Activated CD4-positive, alpha-beta T cell treated with anti-CD3 and anti-CD28 coated beads, Interleukin-2, amount 10 ng/mL, durations not matched to agents 7 days and 5 days (primary cell): Measurements from ENCODE around the gene THOP1. TPM values are rescaled to one million over a fixed set of nuclear protein-coding genes. Genes with fewer than 3 reads are reported as not detected.
A peak's percentile ranks its signal among the peaks of the same experiment; 100 is the strongest.

Experiments
- CTCF ChIA-PET: fragments of 350-600 bp; sonication (Branson Sonifier 250); formaldehyde crosslinking; loops from one replicate; lab custom pipeline; 2021; ENCODE audit warnings: antibody characterized with exemption; lab: Charles Lee
- POLR2A ChIA-PET: fragments of 350-600 bp; sonication (Branson Sonifier 250); formaldehyde crosslinking; loops from one replicate; lab custom pipeline; 2021; ENCODE audit warnings: antibody characterized with exemption; lab: Charles Lee
- DNase-seq: peaks from one replicate; pipeline ENCODE4 v3.0.0-alpha.2; 2020
- H3K27ac Mint-ChIP-seq: one replicate; pipeline ENCODE4 v1.8.0; 2021; ENCODE audit warnings: mild to moderate bottlenecking, moderate library complexity, mixed read lengths
- H3K27me3 Mint-ChIP-seq: one replicate; pipeline ENCODE4 v1.8.0; 2021; ENCODE audit warnings: mixed read lengths
- H3K36me3 Mint-ChIP-seq: one replicate; pipeline ENCODE4 v1.8.0; 2021; ENCODE audit warnings: low read depth, mixed read lengths
- H3K4me1 Mint-ChIP-seq: one replicate; pipeline ENCODE4 v1.8.0; 2021; ENCODE audit warnings: mixed read lengths
- H3K4me3 Mint-ChIP-seq: one replicate; pipeline ENCODE4 v1.8.0; 2021; ENCODE audit warnings: mild to moderate bottlenecking, moderate library complexity, mixed read lengths
- H3K9me3 Mint-ChIP-seq: one replicate; pipeline ENCODE4 v1.8.0; 2021; ENCODE audit warnings: mixed read lengths
- total RNA-seq, 2 experiments: library from RNA; stranded (reverse); gene quantifications; one replicate each; pipeline ENCODE4 v1.2.3, GENCODE V29; 2021

Gene THOP1
- total RNA-seq, 2 experiments from 2014 or later, result 84.2 to 97.1 TPM

DNA sequence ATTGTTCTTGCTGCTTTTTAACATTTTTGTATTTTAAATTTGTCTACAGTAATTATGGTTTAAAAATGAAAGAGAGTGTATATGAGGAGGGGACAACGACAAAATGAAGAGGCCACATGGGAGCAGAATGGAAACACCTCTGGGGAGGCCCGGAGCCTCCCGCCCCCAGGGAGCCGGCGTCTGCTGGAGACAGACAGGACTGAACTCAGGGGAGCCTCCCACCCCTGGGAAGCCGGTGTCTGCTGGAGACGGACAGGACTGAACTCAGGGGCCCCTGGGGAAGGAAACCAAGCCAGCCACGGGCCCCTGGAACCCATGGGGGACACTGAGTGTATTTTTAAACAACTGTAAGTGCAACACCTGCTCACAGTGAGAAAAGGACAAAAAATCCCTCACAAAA, 28.8 kb upstream of the THOP1 start:
- H3K9me3 Mint-ChIP-seq, result no peaks in the 10 kb centered on the region
- peaks cover 17% of the 10 kb centered on the region for H3K36me3 Mint-ChIP-seq
- H3K27me3 Mint-ChIP-seq, result no peaks in the 10 kb centered on the region
- H3K27ac Mint-ChIP-seq, result no peak overlapping the region
- H3K4me1 Mint-ChIP-seq, result no peaks in the 10 kb centered on the region
- no peak for DNase-seq
- ChIA-PET POLR2A (no interaction called here), CTCF (no interaction called here)
- H3K4me3 Mint-ChIP-seq, result no peak overlapping the region

DNA sequence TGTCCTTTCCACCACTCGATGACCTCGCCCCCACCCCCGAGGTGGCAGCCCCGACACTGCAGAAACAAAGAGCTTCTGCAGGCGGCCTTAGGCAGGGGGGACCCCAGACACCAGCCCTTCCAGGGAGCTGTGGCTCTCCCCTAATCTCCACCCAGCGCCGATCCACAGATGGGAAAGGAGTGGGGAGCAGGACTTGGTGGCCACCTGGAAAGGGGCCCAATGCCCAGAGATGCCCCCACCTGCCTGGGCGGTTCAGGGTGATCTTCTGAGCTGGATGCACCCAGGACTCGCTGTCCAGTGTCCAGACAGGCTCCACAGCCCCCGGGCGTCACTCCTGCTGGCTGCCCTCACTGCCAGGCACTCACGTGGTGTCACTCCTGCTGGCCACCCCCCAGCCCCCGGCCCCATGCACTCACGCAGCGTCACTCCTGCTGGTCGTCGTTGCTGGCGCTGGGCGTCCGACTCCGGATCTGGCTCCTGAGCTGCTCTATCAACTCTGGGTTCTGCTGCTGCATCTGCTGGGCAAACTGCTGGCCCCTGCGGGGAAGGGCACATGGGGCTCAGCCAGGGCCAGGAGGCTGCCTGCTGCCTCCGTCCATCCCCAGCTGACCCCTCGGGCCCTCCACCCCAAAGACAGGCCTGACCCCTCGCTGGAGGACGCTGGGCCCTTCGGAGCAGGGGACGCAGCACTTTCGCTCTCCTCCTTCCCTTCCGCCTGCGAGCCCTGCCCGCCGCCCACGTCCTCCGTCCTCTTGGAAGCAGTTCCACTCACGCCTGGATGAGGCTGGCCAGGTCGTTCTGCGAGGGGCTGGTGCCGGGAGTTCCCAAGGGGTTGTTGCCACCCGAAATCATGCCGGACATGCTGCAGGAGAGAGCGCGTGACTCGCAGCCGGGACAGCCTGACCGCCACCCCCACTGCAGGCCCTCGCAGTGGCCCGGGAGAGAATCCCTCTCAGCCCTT, 28.1 kb upstream of the THOP1 start:
- no peaks in the 10 kb centered on the region for H3K4me1 Mint-ChIP-seq
- H3K4me3 Mint-ChIP-seq, result no peak overlapping the region
- no peak for DNase-seq
- ChIA-PET POLR2A (no interaction called here), CTCF (no interaction called here)
- H3K9me3 Mint-ChIP-seq, result no peaks in the 10 kb centered on the region
- peaks cover 17% of the 10 kb centered on the region for H3K36me3 Mint-ChIP-seq
- no peak overlapping the region for H3K27ac Mint-ChIP-seq
- no peaks in the 10 kb centered on the region for H3K27me3 Mint-ChIP-seq

DNA sequence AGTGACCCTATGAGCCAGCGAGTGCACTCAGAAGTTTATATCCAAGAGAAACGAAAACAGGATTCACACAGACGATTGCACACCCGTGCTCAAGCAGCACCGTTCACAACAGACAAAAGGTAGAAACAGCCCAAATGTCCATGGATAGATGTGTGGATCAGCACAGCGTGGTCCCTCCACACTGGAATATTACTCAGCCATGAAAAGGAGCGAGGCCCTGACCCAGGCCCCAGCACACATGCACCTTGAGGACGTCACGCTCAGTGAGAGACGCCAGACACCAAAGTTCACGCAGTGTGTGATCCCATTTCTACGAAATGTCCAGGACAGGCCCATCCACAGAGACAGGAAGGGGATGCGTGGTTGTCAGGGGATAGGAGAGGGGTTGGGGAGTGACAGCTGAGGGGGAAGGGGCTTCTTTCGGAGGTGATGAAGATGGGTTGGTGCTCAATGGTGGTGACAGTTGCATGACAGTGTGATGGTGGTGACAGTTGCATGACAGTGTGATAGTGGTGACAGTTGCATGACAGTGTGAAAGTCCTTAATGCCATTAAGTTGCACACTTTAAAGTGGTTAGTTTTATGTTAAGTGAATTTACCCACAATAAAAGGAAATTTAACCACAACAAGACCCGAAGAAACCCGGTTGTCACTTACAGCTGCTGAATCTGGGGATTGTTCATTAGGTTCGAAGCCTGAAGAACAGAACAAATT, 26.5 kb upstream of the THOP1 start:
- no peaks in the 10 kb centered on the region for H3K4me1 Mint-ChIP-seq
- no peaks in the 10 kb centered on the region for H3K27me3 Mint-ChIP-seq
- DNase-seq, result no peak
- peak overlapping the region; percentile 54 for H3K27ac Mint-ChIP-seq
- H3K36me3 Mint-ChIP-seq, result peaks cover 17% of the 10 kb centered on the region
- ChIA-PET CTCF (no interaction called here), POLR2A (no interaction called here)
- no peaks in the 10 kb centered on the region for H3K9me3 Mint-ChIP-seq
- no peak overlapping the region for H3K4me3 Mint-ChIP-seq

DNA sequence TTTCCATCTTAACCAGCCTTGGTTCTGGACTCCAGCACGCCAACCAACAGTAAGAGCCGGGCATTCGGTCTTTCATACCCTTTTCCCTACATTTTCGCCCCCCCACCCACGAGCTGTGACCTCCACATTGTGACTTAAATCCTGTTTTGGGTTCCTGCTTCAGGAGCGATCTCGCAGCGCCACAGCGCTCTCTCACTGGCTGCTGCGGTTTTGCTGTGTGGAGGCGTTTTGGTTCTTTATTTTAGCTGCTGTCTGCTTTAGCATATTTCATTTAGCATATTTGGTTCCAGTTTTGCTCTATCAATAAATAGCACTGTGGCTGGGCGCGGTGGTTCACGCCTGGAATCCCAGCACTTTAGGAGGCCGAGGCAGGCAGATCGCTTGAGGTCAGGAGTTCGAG, 25.9 kb upstream of the THOP1 start:
- Mint-ChIP-seq H3K36me3 (peaks cover 15% of the 10 kb centered on the region), H3K9me3 (no peaks in the 10 kb centered on the region), H3K27ac (peak overlapping the region; percentile 54), H3K4me3 (no peak overlapping the region), H3K4me1 (no peaks in the 10 kb centered on the region), H3K27me3 (no peaks in the 10 kb centered on the region)
- no peak for DNase-seq
- ChIA-PET POLR2A (no interaction called here), CTCF (no interaction called here)

DNA sequence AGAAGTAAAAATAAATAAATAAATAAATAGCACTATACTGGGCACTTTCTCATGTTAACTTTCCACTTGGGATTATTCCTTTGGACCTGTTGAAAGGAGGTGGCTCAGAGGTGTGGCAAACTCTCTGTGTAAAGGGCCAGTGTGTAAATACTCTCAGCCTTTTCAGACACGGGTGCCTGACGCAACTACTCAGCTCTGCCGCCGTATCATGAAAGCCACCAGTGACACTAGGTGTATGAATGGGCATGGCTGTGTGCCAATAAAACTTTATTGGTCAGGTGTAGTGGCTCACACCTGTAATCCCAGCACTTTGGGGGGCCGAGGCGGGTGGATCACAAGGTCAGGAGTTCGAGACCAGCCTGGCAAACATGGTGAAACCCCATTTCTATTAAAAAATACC, 25.3 kb upstream of the THOP1 start:
- Mint-ChIP-seq H3K4me1 (no peaks in the 10 kb centered on the region), H3K4me3 (no peak overlapping the region), H3K27me3 (no peaks in the 10 kb centered on the region), H3K9me3 (no peaks in the 10 kb centered on the region), H3K36me3 (peaks cover 14% of the 10 kb centered on the region), H3K27ac (no peak overlapping the region)
- ChIA-PET CTCF (no interaction called here), POLR2A (interaction anchor here (0.7 kb wide), 1 partner anchor 9 kb away, joined by 5 read pairs; no protein-coding TSS in a partner anchor)
- no peak for DNase-seq

DNA sequence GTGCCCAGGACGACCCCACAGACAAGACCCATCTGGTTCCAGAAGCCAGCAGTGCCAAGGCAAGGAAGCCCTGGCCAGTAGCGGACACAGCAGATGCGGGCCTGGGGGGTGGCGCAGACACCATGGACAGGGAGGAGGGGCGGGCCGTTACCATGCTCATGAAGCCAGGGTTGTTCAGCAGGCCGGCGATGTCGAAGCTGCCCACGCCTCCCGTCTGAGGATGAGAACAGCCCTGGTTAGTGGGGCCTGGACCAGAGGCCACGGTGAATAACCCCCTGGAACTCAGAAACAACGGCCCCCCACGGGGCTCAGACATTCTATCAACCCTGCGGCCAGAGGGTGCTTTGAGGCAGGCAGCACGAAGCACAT, 24.0 kb upstream of the THOP1 start:
- no peaks in the 10 kb centered on the region for H3K9me3 Mint-ChIP-seq
- DNase-seq, result no peak
- H3K27me3 Mint-ChIP-seq, result no peaks in the 10 kb centered on the region
- H3K4me3 Mint-ChIP-seq, result no peak overlapping the region
- ChIA-PET POLR2A (no interaction called here), CTCF (no interaction called here)
- H3K27ac Mint-ChIP-seq, result no peak overlapping the region
- peaks cover 12% of the 10 kb centered on the region for H3K36me3 Mint-ChIP-seq
- H3K4me1 Mint-ChIP-seq, result no peaks in the 10 kb centered on the region

DNA sequence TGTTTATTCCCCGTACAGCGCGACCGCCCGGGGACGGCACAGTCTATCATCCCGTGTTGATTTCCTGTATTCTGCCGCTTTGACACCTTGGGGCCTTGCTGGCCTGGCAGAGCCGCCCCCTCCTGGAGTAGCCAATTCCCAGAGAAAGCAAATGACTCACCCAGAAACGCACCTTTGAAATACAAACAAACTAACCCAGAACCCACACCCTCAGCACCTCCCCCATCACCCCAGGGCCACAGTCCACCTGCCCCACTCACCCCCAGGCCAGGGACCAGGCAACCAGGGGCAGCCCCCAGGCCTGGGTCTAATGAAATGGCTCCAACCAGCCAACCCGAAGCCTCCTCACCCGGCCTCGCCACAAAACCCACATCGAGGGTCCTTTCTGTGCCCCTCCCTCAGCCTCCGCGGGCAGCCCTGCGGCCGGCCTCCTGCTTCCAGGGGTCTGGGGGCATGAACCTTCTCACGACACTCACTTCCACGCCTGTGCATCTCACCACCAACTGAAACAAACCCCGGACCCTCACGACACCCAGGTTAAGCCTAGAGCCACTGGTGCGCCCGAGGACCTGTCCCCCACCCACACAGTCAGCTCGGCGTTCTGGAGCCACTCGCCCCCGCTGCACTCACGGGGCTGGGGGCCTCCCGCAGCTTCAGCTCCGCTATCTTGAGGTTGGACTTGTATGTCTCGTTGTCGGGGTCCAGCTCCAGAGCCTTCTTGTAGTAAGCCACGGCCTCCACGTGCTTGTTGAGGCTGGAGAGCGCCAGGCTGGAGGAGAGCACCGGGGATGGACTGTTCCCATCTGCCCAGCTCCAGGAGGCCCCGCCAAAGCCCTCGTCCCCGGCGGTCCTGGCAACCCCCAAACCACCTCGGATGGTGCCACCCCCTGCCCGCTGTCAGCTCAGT, 23.2 kb upstream of the THOP1 start:
- no peak for DNase-seq
- Mint-ChIP-seq H3K4me1 (no peaks in the 10 kb centered on the region), H3K27me3 (no peaks in the 10 kb centered on the region), H3K9me3 (no peaks in the 10 kb centered on the region), H3K27ac (peak overlapping the region; percentile 38), H3K4me3 (no peak overlapping the region), H3K36me3 (peaks cover 12% of the 10 kb centered on the region)
- CTCF ChIA-PET, result no interaction called here
- POLR2A ChIA-PET, result no interaction called here

DNA sequence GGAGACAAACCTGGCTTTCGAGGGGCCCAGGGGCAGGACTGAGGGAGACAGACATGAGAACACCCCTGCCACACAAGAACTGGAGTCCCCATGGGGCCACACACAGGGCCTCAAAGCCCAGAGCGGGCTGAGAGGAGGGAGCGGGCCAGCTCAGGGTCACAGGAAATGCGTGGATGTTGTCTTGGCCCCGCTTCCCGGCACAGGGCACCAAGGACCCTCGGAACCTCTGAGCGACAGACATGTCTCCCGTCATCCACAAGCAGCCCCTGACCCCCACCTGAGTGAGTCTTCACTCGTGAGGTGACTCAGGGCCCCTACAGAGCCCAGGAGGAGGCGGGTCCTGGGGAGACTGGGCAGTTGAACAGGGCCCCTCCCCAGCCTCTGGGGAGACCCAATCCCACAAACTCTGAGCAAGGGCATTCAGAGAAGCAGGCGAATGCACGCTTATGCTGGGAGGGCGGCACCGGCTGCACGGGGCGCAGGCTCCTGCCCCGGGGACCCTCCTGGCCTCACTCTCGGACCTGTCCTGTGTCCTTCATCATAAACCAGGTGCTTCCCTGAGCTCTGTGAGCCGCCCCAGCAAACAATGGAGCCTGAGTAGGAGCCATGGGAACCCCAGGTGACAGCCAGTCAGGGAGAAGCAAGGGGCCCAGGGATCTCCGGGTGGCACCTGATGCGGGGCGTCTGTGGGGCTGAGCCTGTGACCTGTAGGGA, 22.4 kb upstream of the THOP1 start:
- H3K4me3 Mint-ChIP-seq, result no peak overlapping the region
- no peak overlapping the region for H3K27ac Mint-ChIP-seq
- peaks cover 12% of the 10 kb centered on the region for H3K36me3 Mint-ChIP-seq
- no peaks in the 10 kb centered on the region for H3K9me3 Mint-ChIP-seq
- CTCF ChIA-PET, result no interaction called here
- DNase-seq, result no peak
- no peaks in the 10 kb centered on the region for H3K4me1 Mint-ChIP-seq
- no peaks in the 10 kb centered on the region for H3K27me3 Mint-ChIP-seq
- POLR2A ChIA-PET, result no interaction called here

DNA sequence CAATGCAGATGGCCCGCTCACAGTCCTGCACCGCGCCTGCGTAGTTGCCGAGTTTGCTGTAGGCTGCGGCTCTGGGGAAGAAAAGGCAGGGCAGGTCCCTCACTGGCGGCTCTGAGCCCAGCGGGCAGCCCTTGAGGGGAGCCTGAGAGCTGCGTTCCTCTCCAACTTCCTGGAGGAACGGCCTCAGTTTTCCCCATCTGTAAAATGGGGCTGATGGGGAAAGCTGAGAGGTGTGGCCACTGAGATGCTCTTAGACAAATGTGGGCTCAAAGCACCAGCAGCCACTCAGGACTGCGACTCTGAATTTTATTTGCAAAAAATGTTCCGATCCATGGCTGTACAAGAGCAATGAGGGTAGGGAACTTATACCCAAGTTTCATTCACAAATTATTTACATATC, 21.6 kb upstream of the THOP1 start:
- no peak overlapping the region for H3K4me3 Mint-ChIP-seq
- ChIA-PET POLR2A (no interaction called here), CTCF (no interaction called here)
- peaks cover 9% of the 10 kb centered on the region for H3K36me3 Mint-ChIP-seq
- no peak overlapping the region for H3K27ac Mint-ChIP-seq
- no peaks in the 10 kb centered on the region for H3K27me3 Mint-ChIP-seq
- no peaks in the 10 kb centered on the region for H3K4me1 Mint-ChIP-seq
- H3K9me3 Mint-ChIP-seq, result no peaks in the 10 kb centered on the region
- DNase-seq, result no peak

DNA sequence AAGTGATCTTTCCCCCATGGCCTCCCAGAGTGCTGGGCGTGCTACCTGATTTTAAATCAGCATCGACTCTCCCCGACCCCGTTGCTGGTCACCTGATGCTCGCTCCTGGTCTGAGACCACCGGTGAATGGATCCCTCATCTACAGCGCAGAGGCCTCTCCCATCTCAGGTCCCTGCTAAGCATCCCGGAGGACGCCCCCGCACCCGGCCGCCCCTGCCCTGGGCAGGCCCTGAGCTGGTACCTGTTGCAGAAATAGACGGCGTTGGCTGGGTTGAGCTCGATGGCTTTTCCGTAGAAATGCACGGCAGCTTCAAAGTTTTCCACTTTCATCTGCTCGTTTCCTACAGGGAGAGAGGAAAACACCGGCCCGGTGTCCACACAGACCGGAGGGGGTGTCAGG, 20.4 kb upstream of the THOP1 start:
- no peaks in the 10 kb centered on the region for H3K27me3 Mint-ChIP-seq
- H3K27ac Mint-ChIP-seq, result no peak overlapping the region
- no peak overlapping the region for H3K4me3 Mint-ChIP-seq
- H3K36me3 Mint-ChIP-seq, result peaks cover 2% of the 10 kb centered on the region
- CTCF ChIA-PET, result interaction anchor here (0.6 kb wide), 1 partner anchor 128 kb away, joined by 3 read pairs; no protein-coding TSS in a partner anchor
- no peaks in the 10 kb centered on the region for H3K9me3 Mint-ChIP-seq
- no peak for DNase-seq
- H3K4me1 Mint-ChIP-seq, result no peaks in the 10 kb centered on the region
- POLR2A ChIA-PET, result interaction anchor here (0.5 kb wide), 1 partner anchor 93 kb away, joined by 3 read pairs; no protein-coding TSS in a partner anchor

DNA sequence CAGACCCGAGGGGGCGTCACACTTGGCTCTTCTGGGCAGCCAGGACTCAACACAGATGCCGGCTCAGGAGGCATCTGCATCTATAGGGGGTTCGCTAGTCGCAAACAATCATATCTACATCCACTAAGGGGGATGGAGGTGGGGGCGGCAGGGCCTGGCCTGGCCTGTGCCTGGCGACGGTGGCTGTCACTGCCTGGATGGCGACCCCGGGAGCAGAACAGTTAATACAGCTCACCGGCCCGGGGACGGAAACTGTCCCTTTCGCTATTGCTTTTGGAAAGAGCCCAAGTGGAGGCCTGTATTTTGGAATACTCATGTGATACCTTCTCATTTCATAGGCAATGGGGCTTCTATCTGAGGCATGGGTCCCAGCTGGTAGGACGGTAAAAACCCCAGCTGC, 19.9 kb upstream of the THOP1 start:
- Mint-ChIP-seq H3K4me3 (no peak overlapping the region), H3K4me1 (no peaks in the 10 kb centered on the region), H3K9me3 (no peaks in the 10 kb centered on the region), H3K27ac (no peak overlapping the region), H3K27me3 (no peaks in the 10 kb centered on the region), H3K36me3 (no peaks in the 10 kb centered on the region)
- POLR2A ChIA-PET, result interaction anchor here (0.5 kb wide), 1 partner anchor 92 kb away, joined by 3 read pairs; no protein-coding TSS in a partner anchor
- CTCF ChIA-PET, result no interaction called here
- no peak for DNase-seq
